ENCODE data around the gene LRRC4. TPM values are rescaled to one million over a fixed set of nuclear protein-coding genes. Genes with fewer than 3 reads are reported as not detected.

LRRC4 gene
- total RNA-seq, 1 donor from 2014 or later, result 67.5 TPM

- H3K27me3 Mint-ChIP-seq (ENCODE audit: low read depth), result no peaks in the 10 kb centered on the region
- DNase-seq (ENCODE audit: low read depth, low spot score), result no peak
- H3K27ac Mint-ChIP-seq (ENCODE audit: unreplicated experiment), result no peak overlapping the region
- no peak overlapping the region for H3K4me3 Mint-ChIP-seq
- peaks cover 10% of the 10 kb centered on the region for H3K4me1 Mint-ChIP-seq
- H3K36me3 Mint-ChIP-seq (ENCODE audit: low read depth), result no peaks in the 10 kb centered on the region
- no peaks in the 10 kb centered on the region for H3K9me3 Mint-ChIP-seq
- no peak for TF ChIP-seq CTCF (conservative IDR thresholded peaks at IDR 0.05)
Measured at GRCh38 chr7:128052404-128052803, 21.2 kb upstream of the LRRC4 start.

DNA sequence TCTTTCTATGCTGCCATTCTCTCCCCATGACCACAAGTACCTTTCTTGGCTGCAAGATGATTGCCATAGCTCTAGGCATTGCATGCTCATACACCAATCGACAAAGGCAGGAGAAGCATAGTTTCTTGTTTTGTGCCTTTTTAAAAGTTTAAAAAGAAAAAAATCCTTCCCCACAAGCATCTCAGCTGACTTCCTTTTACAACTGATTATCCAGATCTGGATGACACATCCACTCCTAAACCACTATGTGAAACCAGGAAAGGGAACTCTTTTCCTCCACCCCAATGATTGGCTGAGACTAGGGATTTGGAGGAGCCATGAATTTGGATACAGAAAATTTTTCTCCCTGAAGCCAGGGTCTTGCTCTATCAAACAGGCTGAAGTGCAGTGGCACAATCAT is 14.5 kb upstream of the LRRC4 start:
- Mint-ChIP-seq H3K27ac (ENCODE audit: unreplicated experiment) (no peak overlapping the region), H3K4me1 (peaks cover 18% of the 10 kb centered on the region), H3K4me3 (no peak overlapping the region), H3K9me3 (no peaks in the 10 kb centered on the region), H3K27me3 (ENCODE audit: low read depth) (no peaks in the 10 kb centered on the region), H3K36me3 (ENCODE audit: low read depth) (no peaks in the 10 kb centered on the region)
- DNase-seq (ENCODE audit: low read depth, low spot score), result no peak
- no peak for TF ChIP-seq CTCF (conservative IDR thresholded peaks at IDR 0.05)

GRCh38 chr7:128045158-128045557 is 13.9 kb upstream of the LRRC4 start:
- H3K9me3 Mint-ChIP-seq, result no peaks in the 10 kb centered on the region
- no peak overlapping the region for H3K4me3 Mint-ChIP-seq
- H3K36me3 Mint-ChIP-seq (ENCODE audit: low read depth), result no peaks in the 10 kb centered on the region
- no peak overlapping the region for H3K27ac Mint-ChIP-seq (ENCODE audit: unreplicated experiment)
- no peaks in the 10 kb centered on the region for H3K27me3 Mint-ChIP-seq (ENCODE audit: low read depth)
- H3K4me1 Mint-ChIP-seq, result peaks cover 21% of the 10 kb centered on the region
- TF ChIP-seq CTCF (conservative IDR thresholded peaks at IDR 0.05), result no peak
- DNase-seq (ENCODE audit: low read depth, low spot score), result no peak

DNA sequence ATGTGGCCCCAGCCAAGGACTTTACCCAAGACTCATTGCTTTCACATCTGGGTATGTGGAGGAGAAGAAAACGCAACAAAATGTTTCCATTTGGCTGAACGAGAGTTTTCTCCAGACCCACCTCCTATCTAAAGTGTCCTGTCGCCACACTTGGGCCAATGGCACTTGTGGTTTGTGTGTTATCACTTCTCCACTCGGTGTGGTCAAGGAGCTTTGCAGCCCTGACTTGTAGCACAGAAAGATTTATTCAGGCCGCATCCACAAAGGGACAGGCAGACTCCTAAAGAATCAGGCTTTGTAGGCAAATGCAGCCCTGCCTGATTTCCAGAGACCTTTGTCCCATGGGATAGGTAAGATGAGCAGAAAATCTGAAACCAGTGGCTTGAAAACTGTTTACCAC is 12.8 kb upstream of the LRRC4 start:
- Mint-ChIP-seq H3K36me3 (ENCODE audit: low read depth) (no peaks in the 10 kb centered on the region), H3K4me3 (no peak overlapping the region), H3K27me3 (ENCODE audit: low read depth) (no peaks in the 10 kb centered on the region), H3K4me1 (peaks cover 21% of the 10 kb centered on the region), H3K9me3 (no peaks in the 10 kb centered on the region), H3K27ac (ENCODE audit: unreplicated experiment) (no peak overlapping the region)
- no peak for DNase-seq (ENCODE audit: low read depth, low spot score)
- no peak for TF ChIP-seq CTCF (conservative IDR thresholded peaks at IDR 0.05)

DNA sequence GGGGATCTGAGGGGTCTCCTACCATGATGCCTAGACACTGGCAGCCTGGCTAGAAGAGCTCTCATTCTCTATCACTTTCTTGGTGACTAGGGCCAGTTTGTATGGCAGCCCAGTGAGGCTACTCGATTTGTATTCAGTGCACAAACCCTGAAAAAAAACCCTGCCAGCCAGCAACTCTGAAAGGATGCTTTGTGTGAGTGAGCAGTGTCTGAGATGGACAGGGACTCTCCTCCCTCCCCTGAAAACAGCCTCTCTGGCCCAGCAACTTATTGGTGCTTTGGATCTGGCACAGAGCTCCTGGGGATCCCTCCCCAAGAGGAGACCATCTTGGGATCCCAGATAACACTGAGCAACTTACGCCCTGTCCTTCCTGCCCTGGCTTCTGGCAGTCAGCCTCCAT is 10.8 kb upstream of the LRRC4 start:
- DNase-seq (ENCODE audit: low read depth, low spot score), result peak; percentile 30
- H3K27ac Mint-ChIP-seq (ENCODE audit: unreplicated experiment), result peak overlapping the region; percentile 98
- no peaks in the 10 kb centered on the region for H3K36me3 Mint-ChIP-seq (ENCODE audit: low read depth)
- TF ChIP-seq CTCF (conservative IDR thresholded peaks at IDR 0.05), result no peak
- peaks cover 22% of the 10 kb centered on the region for H3K4me1 Mint-ChIP-seq
- H3K27me3 Mint-ChIP-seq (ENCODE audit: low read depth), result no peaks in the 10 kb centered on the region
- no peaks in the 10 kb centered on the region for H3K9me3 Mint-ChIP-seq
- H3K4me3 Mint-ChIP-seq, result no peak overlapping the region

DNA sequence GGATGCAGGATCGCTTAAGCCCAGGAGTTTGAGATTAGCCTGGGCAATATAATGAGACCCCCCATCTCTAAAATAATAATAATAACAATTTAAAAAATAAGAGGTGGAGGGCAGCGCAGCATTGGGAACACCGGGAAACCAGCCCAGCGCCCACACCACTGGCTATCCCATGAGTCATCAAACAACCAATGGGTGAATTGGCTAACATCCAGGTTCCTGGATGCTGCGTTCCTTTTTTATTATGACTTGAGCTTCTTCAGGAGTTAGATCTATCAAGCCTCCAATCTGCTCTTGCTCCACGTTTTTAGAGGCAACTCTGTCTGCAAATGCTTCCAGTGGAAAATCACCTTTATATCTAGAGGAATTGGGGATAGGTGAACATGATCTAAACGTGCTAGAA is 10.0 kb upstream of the LRRC4 start:
- H3K9me3 Mint-ChIP-seq, result no peaks in the 10 kb centered on the region
- no peaks in the 10 kb centered on the region for H3K36me3 Mint-ChIP-seq (ENCODE audit: low read depth)
- TF ChIP-seq CTCF (conservative IDR thresholded peaks at IDR 0.05), result no peak
- no peaks in the 10 kb centered on the region for H3K27me3 Mint-ChIP-seq (ENCODE audit: low read depth)
- DNase-seq (ENCODE audit: low read depth, low spot score), result no peak
- H3K4me3 Mint-ChIP-seq, result no peak overlapping the region
- peaks cover 22% of the 10 kb centered on the region for H3K4me1 Mint-ChIP-seq
- H3K27ac Mint-ChIP-seq (ENCODE audit: unreplicated experiment), result no peak overlapping the region
